Skeletal muscle satellite cell (primary cell): ENCODE results near the gene KRTAP22-2. TPM values are rescaled to one million over a fixed set of nuclear protein-coding genes. Genes with fewer than 3 reads are reported as not detected.

Experiments used
- H3K27me3 ChIP-seq: 2 replicates; pipeline ENCODE4 v1.7.0; 2013; ENCODE audit warnings: low read length; ENCODE audit not compliant: control insufficient read depth, insufficient read depth
- H3K36me3 ChIP-seq: 2 replicates; pipeline ENCODE4 v1.7.0; 2013; ENCODE audit warnings: mild to moderate bottlenecking, control low read depth, low read length; ENCODE audit not compliant: insufficient read depth
- H3K4me1 ChIP-seq: 2 replicates; pipeline ENCODE4 v1.7.0; 2013; ENCODE audit warnings: low read length; ENCODE audit not compliant: control insufficient read depth, insufficient read depth
- H3K4me2 ChIP-seq: 2 replicates; pipeline ENCODE4 v1.7.0; 2013; ENCODE audit warnings: mild to moderate bottlenecking, low read length
- H3K4me3 ChIP-seq: 2 replicates; pipeline ENCODE4 v1.7.0; 2013; ENCODE audit warnings: low read length
- H3K9ac ChIP-seq: 2 replicates; pipeline ENCODE4 v1.7.0; 2013; ENCODE audit warnings: mild to moderate bottlenecking, low read depth, low read length, moderate library complexity
- H3K9me3 ChIP-seq: replicated peaks from 2 replicates; pipeline ENCODE4 v1.7.0; 2013; ENCODE audit warnings: mild to moderate bottlenecking, control low read depth, low read length
- small RNA-seq: library from RNA; depleted of rRNA; stranded (forward); fragments of <200 nt; gene quantifications from one replicate; pipeline ENCODE3, GENCODE V24; 2012

The KRTAP22-2 gene

GRCh38 chr21:30561957-30562356 lies 28.2 kb downstream of the KRTAP22-2 start:
- Histone ChIP-seq H3K27me3 (no peaks in the 10 kb centered on the region), H3K9ac (no peak overlapping the region), H3K36me3 (no peaks in the 10 kb centered on the region), H3K4me3 (no peak overlapping the region), H3K4me1 (no peaks in the 10 kb centered on the region), H3K9me3 (peaks cover 8% of the 10 kb centered on the region), H3K4me2 (no peak overlapping the region)

GRCh38 chr21:30561264-30561895 lies 28.8 kb downstream of the KRTAP22-2 start, which contains the start of gene KRTAP19-7:
KRTAP19-7 (minus strand) TSS chr21:30561314; CDS start chr21:30561289, 25 bp downstream.
- Histone ChIP-seq H3K4me3 (no peak within 1 kb of the TSS), H3K27me3 (no peaks in the 10 kb centered on the region), H3K36me3 (no peaks in the 10 kb centered on the region), H3K9ac (no peak within 1 kb of the TSS), H3K4me2 (no peak within 1 kb of the TSS), H3K4me1 (no peaks in the 10 kb centered on the region), H3K9me3 (peaks cover 8% of the 10 kb centered on the region)

GRCh38 chr21:30555095-30555494 lies 35.1 kb downstream of the KRTAP22-2 start:
- Histone ChIP-seq H3K4me2 (no peak overlapping the region), H3K9me3 (peaks cover 5% of the 10 kb centered on the region), H3K36me3 (no peaks in the 10 kb centered on the region), H3K4me1 (no peaks in the 10 kb centered on the region), H3K9ac (no peak overlapping the region), H3K4me3 (no peak overlapping the region), H3K27me3 (no peaks in the 10 kb centered on the region)

- no peaks in the 10 kb centered on the region for H3K27me3 ChIP-seq
- no peaks in the 10 kb centered on the region for H3K9me3 ChIP-seq
- H3K4me2 ChIP-seq, result no peak overlapping the region
- H3K4me1 ChIP-seq, result no peaks in the 10 kb centered on the region
- no peaks in the 10 kb centered on the region for H3K36me3 ChIP-seq
- no peak overlapping the region for H3K4me3 ChIP-seq
- H3K9ac ChIP-seq, result no peak overlapping the region
These were observed 37.4 kb downstream of the KRTAP22-2 start for GRCh38 chr21:30552782-30553181.

GRCh38 chr21:30541764-30542163 lies 48.4 kb downstream of the KRTAP22-2 start, which contains the start of gene KRTAP19-6:
KRTAP19-6 (minus strand) TSS chr21:30541864; CDS start chr21:30541833, 31 bp downstream.
- no peaks in the 10 kb centered on the region for H3K36me3 ChIP-seq
- no peaks in the 10 kb centered on the region for H3K27me3 ChIP-seq
- no peaks in the 10 kb centered on the region for H3K4me1 ChIP-seq
- H3K4me2 ChIP-seq, result no peak within 1 kb of the TSS
- peaks cover 2% of the 10 kb centered on the region for H3K9me3 ChIP-seq
- H3K4me3 ChIP-seq, result no peak within 1 kb of the TSS
- H3K9ac ChIP-seq, result no peak within 1 kb of the TSS

Small RNA genes within 50 kb of the gene (small RNA-seq; reads per million reads assigned to genes)
- gene KRTAP20-1, result not detected
- not detected for gene KRTAP20-4
- not detected for gene KRTAP22-1
- not detected for gene KRTAP22-2
